ENCODE results near the gene TMEM181.

Gene TMEM181

GRCh38 chr6:158559895-158560835, at the start of gene TMEM181:
Gene TMEM181, plus strand, starts transcription at chr6:158560091. Its CDS starts 134 bp downstream, at chr6:158560225.
- H3K27ac ChIP-seq, result peak within 1 kb of the TSS; percentile 60
- no peak for TF ChIP-seq CTCF (IDR thresholded peaks at IDR 0.05; ENCODE audit: low read depth, low read length, missing control alignments)
- peak; percentile 59 for DNase-seq
- no peaks in the 10 kb centered on the region for H3K36me3 ChIP-seq (replicated peaks)
- H3K27me3 ChIP-seq (replicated peaks), result no peaks in the 10 kb centered on the region
- in situ Hi-C loops (cut with HindIII; ENCODE audit: low pct_ligation_motif_present, low sequenced_read_pairs), result no loop called here
- H3K4me3 ChIP-seq (ENCODE audit: low read depth, low read length), result peak within 1 kb of the TSS; percentile 82

- no peak overlapping the region for H3K4me3 ChIP-seq (ENCODE audit: low read depth, low read length)
- H3K27ac ChIP-seq, result no peak overlapping the region
- TF ChIP-seq CTCF (IDR thresholded peaks at IDR 0.05; ENCODE audit: low read depth, low read length, missing control alignments), result no peak
- H3K27me3 ChIP-seq (replicated peaks), result no peaks in the 10 kb centered on the region
- in situ Hi-C loops (cut with HindIII; ENCODE audit: low pct_ligation_motif_present, low sequenced_read_pairs), result no loop called here
- DNase-seq, result no peak
- H3K36me3 ChIP-seq (replicated peaks), result no peaks in the 10 kb centered on the region
Measured at GRCh38 chr6:158512809-158513208, 47.1 kb upstream of the TMEM181 start.

GRCh38 chr6:158514176-158514575, 45.7 kb upstream of the TMEM181 start:
- no peak overlapping the region for H3K27ac ChIP-seq
- no peaks in the 10 kb centered on the region for H3K36me3 ChIP-seq (replicated peaks)
- in situ Hi-C loops (cut with HindIII; ENCODE audit: low pct_ligation_motif_present, low sequenced_read_pairs), result no loop called here
- TF ChIP-seq CTCF (IDR thresholded peaks at IDR 0.05; ENCODE audit: low read depth, low read length, missing control alignments), result no peak
- no peak for DNase-seq
- no peak overlapping the region for H3K4me3 ChIP-seq (ENCODE audit: low read depth, low read length)
- H3K27me3 ChIP-seq (replicated peaks), result no peaks in the 10 kb centered on the region

- no peaks in the 10 kb centered on the region for H3K27me3 ChIP-seq (replicated peaks)
- H3K27ac ChIP-seq, result no peak overlapping the region
- H3K36me3 ChIP-seq (replicated peaks), result no peaks in the 10 kb centered on the region
- H3K4me3 ChIP-seq (ENCODE audit: low read depth, low read length), result no peak overlapping the region
- no peak for DNase-seq
- in situ Hi-C loops (cut with HindIII; ENCODE audit: low pct_ligation_motif_present, low sequenced_read_pairs), result no loop called here
- no peak for TF ChIP-seq CTCF (IDR thresholded peaks at IDR 0.05; ENCODE audit: low read depth, low read length, missing control alignments)
Measured at GRCh38 chr6:158514991-158515390, 44.9 kb upstream of the TMEM181 start.

GRCh38 chr6:158516098-158516497, 43.8 kb upstream of the TMEM181 start:
- in situ Hi-C loops (cut with HindIII; ENCODE audit: low pct_ligation_motif_present, low sequenced_read_pairs), result no loop called here
- no peaks in the 10 kb centered on the region for H3K36me3 ChIP-seq (replicated peaks)
- H3K4me3 ChIP-seq (ENCODE audit: low read depth, low read length), result no peak overlapping the region
- no peak overlapping the region for H3K27ac ChIP-seq
- no peaks in the 10 kb centered on the region for H3K27me3 ChIP-seq (replicated peaks)
- DNase-seq, result no peak
- TF ChIP-seq CTCF (IDR thresholded peaks at IDR 0.05; ENCODE audit: low read depth, low read length, missing control alignments), result no peak

Data from brain microvascular endothelial cell (primary cell).